Neuronal stem cell (in vitro differentiated cells): Measurements from ENCODE around the gene MLXIPL.
"Not testable (repeated sequence)": the region's sequence is repeated elsewhere in the genome, so short reads cannot be mapped to it uniquely, and the experiment has no call there.

Experiments used
- DNase-seq: peaks from one replicate; pipeline ENCODE4 v3.0.0-alpha.2; 2013; ENCODE audit warnings: low spot score
- H2AFZ ChIP-seq: one replicate; pipeline ENCODE4 v1.6.1; 2013; ENCODE audit warnings: mild to moderate bottlenecking, low read length, inconsistent platforms
- H2AK5ac ChIP-seq: 2 replicates; pipeline ENCODE4 v1.6.1; 2013; ENCODE audit warnings: low read depth, mild to moderate bottlenecking, inconsistent platforms, low read length, moderate library complexity, mixed read lengths
- H2BK120ac ChIP-seq: 2 replicates; pipeline ENCODE4 v1.6.1; 2013; ENCODE audit warnings: low read depth, mild to moderate bottlenecking, inconsistent platforms, low read length, moderate library complexity, mixed read lengths
- H2BK12ac ChIP-seq: one replicate; pipeline ENCODE4 v1.6.1; 2013; ENCODE audit warnings: low read length, inconsistent platforms
- H2BK15ac ChIP-seq: 2 replicates; pipeline ENCODE4 v1.6.1; 2013; ENCODE audit warnings: mild to moderate bottlenecking, low read length, inconsistent platforms, mixed read lengths
- H2BK5ac ChIP-seq: one replicate; pipeline ENCODE4 v1.6.1; 2013; ENCODE audit warnings: inconsistent platforms, mild to moderate bottlenecking, low read length, moderate library complexity
- H3K14ac ChIP-seq: one replicate; pipeline ENCODE4 v1.6.1; 2013; ENCODE audit warnings: low read length, inconsistent platforms
- H3K18ac ChIP-seq: 2 replicates; pipeline ENCODE4 v1.6.1; 2013; ENCODE audit warnings: low read length, inconsistent platforms
- H3K23ac ChIP-seq: 2 replicates; pipeline ENCODE4 v1.6.1; 2013; ENCODE audit warnings: low read depth, mild to moderate bottlenecking, mixed read lengths, low read length, inconsistent platforms; ENCODE audit not compliant: poor library complexity
- H3K27ac ChIP-seq: replicated peaks from 3 replicates; pipeline ENCODE4 v1.5.1; 2013; ENCODE audit warnings: low read length, inconsistent platforms
- H3K27me3 ChIP-seq, 3 experiments: 2 replicates each; pipeline ENCODE4 v1.6.1; 2013; ENCODE audit warnings: low read length in 3 of 3, mild to moderate bottlenecking in 2 of 3, inconsistent platforms in 1 of 3, low read depth in 1 of 3, mixed read lengths in 1 of 3, moderate library complexity in 1 of 3; ENCODE audit not compliant: control insufficient read depth in 3 of 3, insufficient read depth in 3 of 3
- H3K36me3 ChIP-seq, 2 donors: replicated peaks in 1 of 2; 2 replicates each; pipeline ENCODE4 v1.6.1; 2013; ENCODE audit warnings: low read length in 2 of 2; ENCODE audit not compliant: control insufficient read depth in 2 of 2, insufficient read depth in 2 of 2
- H3K4ac ChIP-seq: 2 replicates; pipeline ENCODE4 v1.6.1; 2013; ENCODE audit warnings: inconsistent platforms, mild to moderate bottlenecking, low read length, moderate library complexity
- H3K4me1 ChIP-seq, 2 donors: 1 replicate in 1 of 2; 2 replicates in 1 of 2; pipeline ENCODE4 v1.6.1; 2013; ENCODE audit warnings: low read length in 2 of 2, low read depth in 1 of 2; ENCODE audit not compliant: control insufficient read depth in 2 of 2, insufficient read depth in 1 of 2
- H3K4me2 ChIP-seq: one replicate; pipeline ENCODE4 v1.6.1; 2013; ENCODE audit warnings: mild to moderate bottlenecking, low read length, inconsistent platforms; ENCODE audit not compliant: insufficient read depth, poor library complexity, severe bottlenecking
- H3K4me3 ChIP-seq, 2 donors: 2 replicates each; pipeline ENCODE4 v1.5.1; 2013; ENCODE audit warnings: low read length in 2 of 2, mild to moderate bottlenecking in 2 of 2, inconsistent platforms in 1 of 2, moderate library complexity in 1 of 2
- H3K79me1 ChIP-seq: one replicate; pipeline ENCODE4 v1.6.1; 2013; ENCODE audit warnings: low read depth, mild to moderate bottlenecking, inconsistent platforms, low read length, moderate library complexity
- H3K9ac ChIP-seq: one replicate; pipeline ENCODE4 v1.6.1; 2013; ENCODE audit warnings: mild to moderate bottlenecking, low read depth, low read length, inconsistent platforms; ENCODE audit not compliant: poor library complexity
- H3K9me3 ChIP-seq, 2 donors: replicated peaks in 1 of 2; 2 replicates each; pipeline versions ENCODE3 to v1.6.1; 2013; ENCODE audit warnings: low read length in 2 of 2, mild to moderate bottlenecking in 2 of 2, inconsistent platforms in 1 of 2, low read depth in 1 of 2, mixed read lengths in 1 of 2, moderate library complexity in 1 of 2; ENCODE audit not compliant: control insufficient read depth in 2 of 2, insufficient read depth in 1 of 2
- H4K8ac ChIP-seq: one replicate; pipeline ENCODE4 v1.6.1; 2013; ENCODE audit warnings: low read depth, mild to moderate bottlenecking, inconsistent platforms, low read length, moderate library complexity
- H4K91ac ChIP-seq: one replicate; pipeline ENCODE4 v1.6.1; 2013; ENCODE audit warnings: low read length, low read depth, mild to moderate bottlenecking, inconsistent platforms; ENCODE audit not compliant: poor library complexity
- WGBS, 2 donors: extraction: QIAGEN DNeasy Blood & Tissue Kit; methylation state at CpG; one replicate each; pipeline ENCODE4 v1.1.7; 2013; ENCODE audit warnings: missing lambda C conversion rate in 2 of 2, mixed read lengths in 1 of 2; ENCODE audit not compliant: insufficient read length in 2 of 2, insufficient replicate concordance in 1 of 2; ENCODE audit errors: extremely low coverage in 2 of 2; 5-methylcytosine and 5-hydroxymethylcytosine counted together

Gene MLXIPL

GRCh38 chr7:73557108-73557396 is 67.3 kb downstream of the MLXIPL start:
- peak overlapping the region; percentile 70 for H3K4me2 ChIP-seq

GRCh38 chr7:73556208-73557107 is 67.9 kb downstream of the MLXIPL start:
- H3K9me3 ChIP-seq = no peaks in the 10 kb centered on the region
- H2BK120ac ChIP-seq = no peak overlapping the region
- DNase-seq = no peak
- H3K4ac ChIP-seq = peak overlapping the region; percentile 76
- peak overlapping the region; percentile 21 for H3K14ac ChIP-seq
- no CpG with 5 or more reads among the region's 28 CpGs for WGBS, 2 donors
- peak overlapping the region; percentile 81 to 87 for H3K4me3 ChIP-seq
- H2BK15ac ChIP-seq = no peak overlapping the region
- H4K91ac ChIP-seq = no peak overlapping the region
- peak overlapping the region; percentile 76 for H3K27ac ChIP-seq
- H3K18ac ChIP-seq = peak overlapping the region; percentile 76
- H3K4me1 ChIP-seq = peaks cover 3 to 4% of the 10 kb centered on the region in 2 donors
- no peak overlapping the region for H4K8ac ChIP-seq
- peaks cover 0 to 2% (median 0%) of the 10 kb centered on the region in 3 experiments for H3K27me3 ChIP-seq
- peaks cover 13% of the 10 kb centered on the region for H3K79me1 ChIP-seq
- H3K36me3 ChIP-seq = peaks cover 7 to 34% of the 10 kb centered on the region in 2 donors
- H3K23ac ChIP-seq = peak overlapping the region; percentile 98
- peak overlapping the region; percentile 98 for H2BK5ac ChIP-seq
- peak overlapping the region; percentile 70 for H3K4me2 ChIP-seq
- H3K9ac ChIP-seq = peak overlapping the region; percentile 92
- no peak overlapping the region for H2BK12ac ChIP-seq
- peak overlapping the region; percentile 95 for H2AFZ ChIP-seq
- no peak overlapping the region for H2AK5ac ChIP-seq

More at GRCh38 chr7:73557108-73557396, 67.3 kb downstream of the MLXIPL start:
- H3K79me1 ChIP-seq = peaks cover 12% of the 10 kb centered on the region
- no peak overlapping the region for H4K8ac ChIP-seq
- no peak overlapping the region for H3K4ac ChIP-seq
- H3K4me1 ChIP-seq = peaks cover 3 to 4% of the 10 kb centered on the region in 2 donors
- H3K18ac ChIP-seq = peak overlapping the region; percentile 99
- H2AK5ac ChIP-seq = no peak overlapping the region
- H3K9ac ChIP-seq = peak overlapping the region; percentile 97
- peak overlapping the region; percentile 99 for H3K27ac ChIP-seq
- H2AFZ ChIP-seq = peak overlapping the region; percentile 95
- H3K23ac ChIP-seq = peak overlapping the region; percentile 98
- H2BK12ac ChIP-seq = no peak overlapping the region
- H4K91ac ChIP-seq = no peak overlapping the region
- peaks cover 0 to 2% (median 0%) of the 10 kb centered on the region in 3 experiments for H3K27me3 ChIP-seq
- peak overlapping the region; percentile 21 for H3K14ac ChIP-seq
- H2BK5ac ChIP-seq = peak overlapping the region; percentile 98
- H3K36me3 ChIP-seq = peaks cover 6 to 29% of the 10 kb centered on the region in 2 donors
- H2BK120ac ChIP-seq = no peak overlapping the region
- peak; percentile 89 for DNase-seq
- no CpG with 5 or more reads among the region's 36 CpGs for WGBS, 2 donors
- peak overlapping the region; percentile 81 to 87 for H3K4me3 ChIP-seq
- H3K9me3 ChIP-seq = peaks cover 0 to 2% of the 10 kb centered on the region in 2 donors
- no peak overlapping the region for H2BK15ac ChIP-seq

GRCh38 chr7:73555411-73555982 is 68.8 kb downstream of the MLXIPL start:
- Histone ChIP-seq H3K9ac (no peak overlapping the region), H3K27ac (no peak overlapping the region), H2BK5ac (no peak overlapping the region), H2BK15ac (no peak overlapping the region), H3K27me3 (peaks cover 0 to 2% (median 0%) of the 10 kb centered on the region in 3 experiments), H2AK5ac (no peak overlapping the region), H2AFZ (no peak overlapping the region), H4K91ac (no peak overlapping the region), H4K8ac (no peak overlapping the region), H3K79me1 (peaks cover 14% of the 10 kb centered on the region), H3K23ac (no peak overlapping the region), H3K4me2 (no peak overlapping the region), H3K4me1 (peaks cover 3 to 4% of the 10 kb centered on the region in 2 donors), H3K18ac (no peak overlapping the region), H3K14ac (no peak overlapping the region), H3K4ac (no peak overlapping the region), H3K36me3 (peaks cover 7 to 42% of the 10 kb centered on the region in 2 donors), H2BK12ac (no peak overlapping the region), H3K4me3 (peak overlapping the region in 1 of 2 donors; percentile 17), H3K9me3 (peaks cover 2 to 3% of the 10 kb centered on the region in 2 donors), H2BK120ac (no peak overlapping the region)
- no peak for DNase-seq
- WGBS, 2 donors = no CpG with 5 or more reads among the region's 6 CpGs

GRCh38 chr7:73550093-73550492 is 74.2 kb downstream of the MLXIPL start:
- H2AK5ac ChIP-seq, DNase-seq, H3K4me2 ChIP-seq, H3K9me3 ChIP-seq, H3K27me3 ChIP-seq, H3K27ac ChIP-seq, H2BK5ac ChIP-seq, H3K4me3 ChIP-seq, H4K91ac ChIP-seq, H2BK15ac ChIP-seq, H3K4me1 ChIP-seq, H3K23ac ChIP-seq, H3K9ac ChIP-seq, H2BK120ac ChIP-seq, H4K8ac ChIP-seq, H2AFZ ChIP-seq, H2BK12ac ChIP-seq, H3K14ac ChIP-seq, H3K4ac ChIP-seq, H3K18ac ChIP-seq: not testable (repeated sequence)
- no CpG with 5 or more reads among the region's 5 CpGs for WGBS, 2 donors
- H3K79me1 ChIP-seq = peaks cover 14% of the 10 kb centered on the region
- peaks cover 7 to 74% of the 10 kb centered on the region in 2 donors for H3K36me3 ChIP-seq
